HCEC 1CT (cell line): ENCODE results near the gene RPL6.
"Not testable (repeated sequence)": the region's sequence is repeated elsewhere in the genome, so short reads cannot be mapped to it uniquely, and the experiment has no call there.

Experiments used
- DNase-seq: peaks from one replicate; pipeline ENCODE4 v3.0.0-alpha.2; 2017

RPL6 gene

GRCh38 chr12:112409064-112409905, at the start of gene RPL6:
Gene RPL6, minus strand, starts transcription at chr12:112409605. Its CDS starts 949 bp downstream, at chr12:112408656.
- peak; percentile 92 for DNase-seq

GRCh38 chr12:112458751-112459150, 49.3 kb upstream of the RPL6 start:
- DNase-seq = no peak

DNA sequence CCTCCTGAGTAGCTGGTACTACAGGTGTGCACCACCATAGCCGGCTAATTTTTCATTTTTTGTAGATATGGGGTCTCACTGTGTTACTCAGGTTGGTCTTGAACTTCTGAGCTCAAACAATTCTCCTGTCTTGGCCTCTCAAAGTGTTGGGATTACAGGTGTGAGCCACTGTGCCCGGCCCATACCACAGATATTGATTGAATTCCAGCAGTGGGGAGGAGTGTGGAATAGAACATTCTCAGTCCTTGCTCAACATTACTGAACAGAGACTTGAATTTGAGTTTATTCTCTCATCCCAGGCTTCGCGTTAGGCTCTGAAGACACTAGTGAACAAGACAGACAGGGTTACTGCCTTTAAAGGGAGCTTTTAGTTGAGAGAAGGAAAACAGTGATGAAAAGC, 48.9 kb upstream of the RPL6 start:
- DNase-seq = no peak

GRCh38 chr12:112457142-112457541, 47.7 kb upstream of the RPL6 start:
- DNase-seq = not testable (repeated sequence)

GRCh38 chr12:112456029-112456428, 46.6 kb upstream of the RPL6 start:
- no peak for DNase-seq

DNA sequence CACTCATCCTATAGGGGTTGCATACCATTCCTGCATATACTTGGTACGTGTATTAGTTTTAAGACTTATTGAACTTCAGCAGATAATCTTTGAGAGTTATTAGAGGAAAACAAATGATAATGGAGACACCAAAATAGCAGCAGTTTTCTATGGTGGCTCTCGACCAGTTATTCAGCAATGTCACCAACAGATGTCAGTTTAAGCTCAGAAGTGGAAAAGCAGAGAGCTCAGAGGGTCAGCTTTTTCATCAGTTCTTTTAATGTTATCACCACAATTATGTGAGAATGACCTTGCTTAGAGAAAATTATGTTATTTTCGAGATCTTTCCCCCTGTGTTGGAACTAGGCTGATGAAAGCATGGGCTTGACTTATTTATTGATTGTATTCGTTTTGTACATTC, 41.3 kb upstream of the RPL6 start:
- DNase-seq = no peak

DNA sequence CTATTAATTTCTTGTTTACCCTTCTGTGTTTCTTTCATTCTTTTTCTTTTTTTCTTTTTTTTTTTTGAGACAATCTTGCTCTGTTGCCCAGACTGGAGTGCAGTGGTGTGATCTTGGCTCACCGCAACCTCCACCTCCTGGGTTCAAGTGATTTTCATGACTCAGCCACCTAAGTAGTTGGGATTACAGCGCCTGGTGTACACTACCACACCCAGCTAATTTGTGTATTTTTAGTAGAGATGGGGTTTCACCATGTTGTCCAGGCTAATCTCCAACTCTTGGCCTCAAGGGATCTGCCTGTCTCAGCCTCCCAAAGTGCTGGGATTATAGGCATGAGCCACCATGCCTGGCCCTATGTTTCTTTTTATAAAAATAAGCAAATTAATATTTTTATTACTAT, 38.8 kb upstream of the RPL6 start:
- not testable (repeated sequence) for DNase-seq

- no peak for DNase-seq
These were observed 37.7 kb upstream of the RPL6 start for GRCh38 chr12:112447106-112447505.

DNA sequence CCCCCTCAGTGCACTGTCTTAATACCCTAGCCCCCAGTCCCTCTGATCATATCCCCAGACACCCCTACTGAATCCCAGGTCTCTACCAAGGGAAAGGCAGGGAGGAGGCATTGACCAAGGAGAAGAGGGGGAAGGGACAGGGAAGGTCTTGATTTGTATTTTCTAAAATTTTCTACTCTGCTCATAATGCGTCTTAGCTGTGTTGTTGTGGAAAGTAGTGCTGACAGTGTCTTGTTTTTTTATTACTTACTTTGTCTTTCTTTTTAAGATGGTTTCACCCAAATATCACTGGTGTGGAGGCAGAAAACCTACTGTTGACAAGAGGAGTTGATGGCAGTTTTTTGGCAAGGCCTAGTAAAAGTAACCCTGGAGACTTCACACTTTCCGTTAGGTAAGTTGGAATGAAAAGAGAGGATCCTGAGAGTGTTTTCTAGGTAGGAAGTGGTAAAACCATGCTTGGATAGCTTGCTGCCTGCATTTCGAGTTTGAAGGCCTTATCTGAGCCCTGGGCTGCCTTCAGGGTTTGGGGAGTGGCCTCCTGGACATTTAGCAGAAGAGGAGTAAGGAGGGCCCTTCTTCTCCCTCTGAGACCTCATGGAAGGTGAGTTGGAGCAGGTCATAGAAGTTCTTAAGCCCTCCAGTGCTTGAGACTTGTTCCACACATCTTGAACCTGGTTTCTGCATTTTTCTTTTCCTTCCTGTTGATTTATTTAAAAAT, 36.8 kb upstream of the RPL6 start:
- DNase-seq = no peak

DNA sequence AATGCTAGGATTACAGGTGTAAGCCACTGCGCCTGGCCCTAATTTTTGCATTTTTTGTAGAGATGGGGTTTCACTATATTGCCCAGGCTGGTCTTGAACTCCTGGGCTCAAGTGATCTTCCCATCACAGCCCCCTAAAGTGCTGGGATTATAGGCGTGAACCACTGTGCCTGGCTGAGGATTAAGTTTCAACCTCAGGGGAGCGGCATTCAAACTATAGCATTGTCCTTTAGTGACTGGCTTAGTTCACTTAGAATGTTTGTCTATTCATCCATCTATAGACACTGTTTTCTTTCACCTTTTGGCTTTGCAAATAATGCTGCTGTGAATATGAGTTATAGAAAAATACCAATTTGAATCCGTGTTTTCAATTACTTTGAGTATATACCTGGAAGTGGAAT, 34.5 kb upstream of the RPL6 start:
- no peak for DNase-seq

- DNase-seq = not testable (repeated sequence)
These were observed 31.2 kb upstream of the RPL6 start for GRCh38 chr12:112440653-112441052.

GRCh38 chr12:112439769-112440168, 30.4 kb upstream of the RPL6 start:
- DNase-seq = no peak

DNA sequence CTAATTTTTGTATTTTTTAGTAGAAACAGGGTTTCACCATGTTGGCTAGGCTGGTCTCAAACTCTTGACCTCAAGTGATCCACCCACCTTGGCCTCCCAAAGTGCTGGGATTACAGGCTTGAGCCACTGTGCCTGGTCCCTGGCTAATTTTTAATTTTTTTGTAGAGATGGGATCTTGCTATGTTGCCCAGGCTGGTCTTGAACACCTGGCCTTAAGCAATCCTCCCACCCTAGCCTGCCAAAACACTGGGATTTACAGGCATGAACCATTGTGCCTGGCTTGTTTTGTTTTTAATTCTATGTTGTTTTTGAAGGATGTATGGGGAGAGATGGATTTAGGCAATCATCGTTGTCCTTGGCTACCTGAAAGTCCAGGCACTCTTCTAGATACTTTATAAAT, 29.2 kb upstream of the RPL6 start:
- not testable (repeated sequence) for DNase-seq

GRCh38 chr12:112433551-112433950, 24.1 kb upstream of the RPL6 start:
- DNase-seq = no peak

GRCh38 chr12:112431965-112432364, 22.6 kb upstream of the RPL6 start:
- no peak for DNase-seq

DNA sequence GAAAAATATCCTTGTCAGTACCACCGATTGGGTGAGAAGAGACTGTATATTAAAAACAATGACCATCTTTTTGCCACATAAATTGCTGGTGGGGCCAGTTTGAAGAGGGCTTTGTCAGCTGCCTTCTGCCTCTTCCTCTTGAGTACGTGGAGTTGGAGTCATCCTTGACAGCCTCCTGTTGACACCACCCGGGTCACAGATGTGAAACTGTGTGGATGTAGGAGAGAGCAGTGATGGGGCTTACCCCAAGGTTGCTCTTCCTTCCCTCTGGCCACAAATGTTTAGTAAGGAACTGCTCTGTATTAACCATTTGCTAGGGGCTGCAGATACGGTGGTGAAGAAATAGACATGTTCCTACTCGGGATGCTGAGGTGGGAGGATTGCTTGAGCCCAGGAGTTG, 21.5 kb upstream of the RPL6 start:
- DNase-seq = no peak

DNA sequence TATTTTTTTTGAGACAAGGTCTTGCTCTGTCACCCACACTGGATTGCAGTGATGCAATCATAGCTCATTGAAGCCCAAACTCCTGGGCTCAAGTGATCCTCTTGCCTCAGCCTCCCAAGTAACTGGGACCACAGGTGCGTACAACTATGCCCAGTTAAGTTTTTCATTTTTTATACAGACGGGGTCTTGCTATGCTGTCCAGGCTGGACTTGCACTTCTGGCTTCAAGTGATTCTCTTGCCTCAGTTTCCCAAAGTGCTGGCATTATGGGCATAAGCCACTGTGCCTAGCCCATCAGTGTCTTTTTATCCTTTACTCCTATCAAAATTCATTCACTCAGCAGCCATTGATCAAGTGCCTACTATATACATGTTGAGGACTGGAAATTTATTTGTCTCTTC, 18.4 kb upstream of the RPL6 start:
- DNase-seq = no peak

GRCh38 chr12:112425582-112426382, 16.4 kb upstream of the RPL6 start:
- DNase-seq = no peak

- no peak for DNase-seq
These were observed 14.7 kb upstream of the RPL6 start for GRCh38 chr12:112424126-112424525.

DNA sequence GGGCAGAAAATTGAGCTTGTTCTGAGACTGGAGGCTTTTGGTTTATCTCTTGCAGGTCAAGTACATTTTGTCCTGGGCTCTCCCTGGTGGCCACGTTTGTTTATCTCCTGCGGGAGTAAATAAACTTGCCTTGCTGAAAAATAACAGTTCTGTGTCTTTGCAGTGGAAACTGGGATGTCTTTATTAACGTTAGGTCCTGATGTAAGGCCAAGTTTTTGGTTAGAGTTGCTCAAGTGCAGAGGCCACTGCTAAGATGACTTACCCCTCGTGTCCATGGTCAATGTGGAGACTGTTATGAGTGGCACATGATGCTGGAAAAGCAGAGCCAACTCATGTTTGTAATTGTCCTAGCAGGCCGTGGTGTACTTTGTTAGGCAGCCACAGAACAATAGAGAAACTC, 13.1 kb upstream of the RPL6 start:
- DNase-seq = no peak

DNA sequence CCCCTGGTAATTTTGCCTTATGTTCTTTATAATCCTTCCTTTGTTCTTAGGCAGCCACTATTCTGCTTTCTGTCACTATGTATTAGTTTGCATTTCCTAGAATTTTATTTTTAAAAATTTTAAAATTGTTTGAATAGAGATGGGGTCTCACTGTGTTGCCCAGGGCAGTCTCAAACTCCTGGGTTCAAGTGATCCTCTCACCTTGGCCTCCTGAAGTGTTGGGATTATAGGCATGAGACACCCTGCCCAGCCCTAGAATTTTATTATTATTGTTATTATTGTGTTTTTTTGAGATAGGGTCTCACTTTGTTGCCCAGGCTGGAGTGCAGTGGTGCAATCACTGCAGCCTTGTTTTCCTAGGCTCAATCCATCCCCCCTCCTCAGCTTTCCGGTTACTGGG, 12.0 kb upstream of the RPL6 start:
- DNase-seq = no peak

GRCh38 chr12:112420740-112421139, 11.3 kb upstream of the RPL6 start:
- no peak for DNase-seq
